DMS53 treated with DMSO at 0.1 percent for 48 hours (cell line): ENCODE data around the gene KRT5.

Experiments used
- DNase-seq: peaks from one replicate; lab custom pipeline; 2025; ENCODE audit not compliant: unreplicated experiment; lab: John Stamatoyannopoulos, UW

The KRT5 gene

GRCh38 chr12:52519826-52520662, at the start of gene KRT5:
TSS of gene KRT5 (minus strand) at chr12:52520394. CDS start at chr12:52520296, 98 bp downstream.
- no peak for DNase-seq

GRCh38 chr12:52568111-52568510, 47.9 kb upstream of the KRT5 start:
- no peak for DNase-seq

- no peak for DNase-seq
Observed at GRCh38 chr12:52566847-52567291, 46.7 kb upstream of the KRT5 start.

DNA sequence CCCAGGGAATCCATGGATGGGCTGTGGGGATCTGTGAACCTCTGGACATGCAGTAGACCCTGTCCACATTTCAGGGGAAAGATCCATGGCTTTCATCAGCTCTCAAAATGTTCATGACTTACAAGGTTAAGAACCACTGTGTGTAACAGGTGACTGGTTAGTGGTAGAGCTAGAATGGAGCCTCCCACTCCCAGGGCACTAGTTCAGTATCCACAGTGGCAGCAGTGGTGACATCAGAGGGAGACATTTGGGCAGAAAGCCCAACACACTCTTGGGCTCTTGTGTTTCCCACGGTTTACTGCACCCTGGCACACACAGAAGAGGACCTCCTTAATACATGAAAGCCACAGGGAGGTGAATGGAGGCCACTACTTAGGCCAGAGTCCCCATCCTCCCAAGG, 44.4 kb upstream of the KRT5 start:
- no peak for DNase-seq

GRCh38 chr12:52561880-52562449, 41.8 kb upstream of the KRT5 start:
- no peak for DNase-seq

DNA sequence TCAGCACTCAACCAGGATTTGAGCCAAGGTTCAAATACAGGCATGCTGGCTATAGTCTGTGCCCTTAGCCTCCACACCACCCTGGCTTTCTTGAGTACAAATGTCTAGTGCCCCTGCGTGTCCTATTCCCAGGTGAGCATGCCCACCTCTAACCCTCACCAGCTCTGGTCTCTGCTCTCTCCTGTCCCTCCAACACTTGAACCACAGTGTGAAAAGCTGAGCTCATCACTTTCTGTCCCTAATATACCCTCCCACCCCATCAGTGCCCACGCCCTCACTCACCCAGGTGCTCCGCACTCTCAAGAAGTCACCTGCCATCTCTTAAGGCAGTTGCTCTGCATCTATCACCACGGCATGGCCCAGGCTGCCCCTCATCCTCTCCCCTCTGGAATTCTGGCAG, 39.8 kb upstream of the KRT5 start:
- DNase-seq: no peak

DNA sequence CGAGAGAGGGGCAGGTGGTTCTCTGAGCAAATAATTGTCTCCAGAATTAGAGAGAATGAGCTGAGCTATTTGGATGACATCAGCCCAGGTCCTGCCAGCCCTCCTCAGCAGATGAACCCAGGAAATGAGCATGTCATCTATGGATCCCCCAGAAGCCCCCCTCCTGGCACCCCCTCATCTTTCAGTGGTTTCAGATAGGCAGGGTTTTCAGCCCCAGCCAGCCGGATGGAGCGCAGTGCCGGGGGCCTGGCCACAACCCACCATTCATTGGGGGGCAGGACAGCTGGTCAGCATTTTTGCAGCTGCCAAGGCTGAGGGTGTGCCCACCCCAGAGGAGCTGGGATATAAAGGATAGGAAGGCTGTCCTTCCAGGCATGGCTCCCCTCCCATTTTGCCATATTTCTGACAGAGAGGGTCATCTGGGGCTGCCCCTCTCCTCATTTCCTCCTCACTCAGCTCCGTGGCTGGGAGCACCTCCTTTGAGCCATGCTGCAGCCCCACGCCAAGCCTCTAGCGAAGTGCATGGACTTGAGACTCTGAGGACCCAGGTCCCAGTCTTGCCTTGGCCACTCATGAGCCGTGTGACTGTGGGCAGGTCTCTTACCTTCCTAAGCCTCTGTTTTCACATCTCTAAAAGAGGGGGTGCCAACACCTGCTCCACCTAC, 38.7 kb upstream of the KRT5 start:
- no peak for DNase-seq

GRCh38 chr12:52557476-52557875, 37.3 kb upstream of the KRT5 start:
- DNase-seq: no peak

DNA sequence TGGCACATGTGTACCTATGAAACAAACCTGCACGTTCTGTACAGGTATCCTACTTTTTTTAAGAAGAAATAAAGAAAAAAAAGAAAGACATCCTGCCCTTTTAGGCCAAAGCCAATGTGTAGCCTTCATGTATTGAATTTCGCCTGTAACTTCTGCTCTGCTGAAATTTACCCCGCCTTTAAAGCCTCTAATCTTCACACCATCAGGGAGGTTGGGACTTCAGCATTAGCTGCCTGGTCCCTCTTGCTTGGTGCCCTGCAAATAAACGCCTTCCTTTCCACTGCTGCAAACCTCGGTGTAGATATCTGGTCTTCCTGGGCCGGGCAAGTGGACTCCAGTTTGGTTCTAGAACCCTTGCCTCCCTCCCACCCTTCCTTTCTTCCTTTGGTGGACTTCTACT, 35.4 kb upstream of the KRT5 start:
- DNase-seq: no peak

- no peak for DNase-seq
Observed at GRCh38 chr12:52552681-52553195, 32.5 kb upstream of the KRT5 start, which contains the start of gene KRT71. TSS of gene KRT71 (minus strand) at chr12:52553145. CDS start at chr12:52553077, 68 bp downstream.

GRCh38 chr12:52552055-52552454, 31.9 kb upstream of the KRT5 start:
- no peak for DNase-seq

GRCh38 chr12:52551216-52551865, 31.1 kb upstream of the KRT5 start:
- DNase-seq: no peak

DNA sequence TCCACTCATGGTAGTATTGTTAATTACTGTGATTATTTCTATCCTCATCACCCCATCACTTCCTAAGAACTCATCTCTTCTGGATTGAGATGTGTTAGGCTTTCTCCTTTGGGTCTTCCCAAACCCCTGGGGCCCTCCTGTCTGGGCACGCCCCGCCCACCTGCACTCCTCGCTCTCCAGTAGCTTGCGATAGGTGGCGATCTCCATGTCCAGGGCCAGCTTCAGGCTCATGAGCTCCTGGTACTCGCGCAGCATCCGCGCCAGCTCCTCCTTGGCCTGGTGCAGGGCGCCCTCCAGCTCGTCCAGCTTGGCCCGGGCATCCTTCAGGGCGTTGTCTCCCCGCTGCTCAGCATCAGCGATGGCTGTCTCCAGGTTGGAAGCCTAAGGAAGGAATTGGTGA, 25.9 kb upstream of the KRT5 start:
- no peak for DNase-seq

GRCh38 chr12:52543985-52544883, 24.0 kb upstream of the KRT5 start:
- no peak for DNase-seq

GRCh38 chr12:52542785-52543318, 22.7 kb upstream of the KRT5 start:
- no peak for DNase-seq

DNA sequence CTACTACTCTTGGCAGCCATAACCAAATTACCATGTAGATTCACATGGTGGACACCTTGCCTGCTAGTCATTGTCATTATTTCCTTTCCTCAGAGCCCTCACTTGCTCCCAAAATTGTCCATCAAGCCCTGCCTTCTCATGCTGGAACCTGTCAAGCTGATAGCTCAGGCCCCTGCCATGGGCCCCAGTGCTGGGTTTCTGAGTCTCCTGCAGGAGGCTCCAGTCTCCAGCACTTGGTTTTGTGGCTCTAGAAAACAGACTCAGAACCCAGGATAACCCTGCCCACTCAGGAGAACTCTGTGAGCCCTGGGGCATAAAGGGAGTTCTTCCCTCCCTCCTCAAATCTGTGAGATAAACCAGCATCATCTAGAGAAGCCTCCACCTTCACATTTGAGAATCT, 22.0 kb upstream of the KRT5 start:
- DNase-seq: no peak

GRCh38 chr12:52541709-52542108, 21.5 kb upstream of the KRT5 start:
- DNase-seq: no peak

DNA sequence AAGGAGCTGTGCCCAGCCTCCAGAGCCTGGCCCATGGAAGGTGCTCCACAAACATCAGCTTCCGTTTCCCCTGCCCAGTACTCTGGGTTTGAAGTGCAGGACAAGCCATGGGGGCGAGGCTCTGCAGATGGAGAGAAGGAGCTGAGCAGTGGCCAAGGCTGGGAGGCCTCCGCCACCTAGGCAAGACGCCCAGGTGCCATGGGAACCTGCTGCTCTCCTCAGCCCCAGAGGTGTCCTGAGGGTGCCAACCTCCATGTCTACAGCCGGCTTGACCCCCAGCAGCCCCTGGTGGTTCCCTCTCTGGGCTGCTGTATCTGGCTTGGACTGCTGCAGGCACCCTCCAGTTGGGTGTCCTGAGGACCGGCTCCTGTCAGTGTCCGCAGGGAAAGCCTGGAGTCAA, 20.3 kb upstream of the KRT5 start:
- DNase-seq: no peak

GRCh38 chr12:52539821-52540173, 19.6 kb upstream of the KRT5 start:
- no peak for DNase-seq
